Kidney tubule cell (primary cell): ENCODE results near the gene PPM1D.
A peak's percentile ranks its signal among the peaks of the same experiment; 100 is the strongest.
"Not testable (repeated sequence)": the region's sequence is repeated elsewhere in the genome, so short reads cannot be mapped to it uniquely, and the experiment has no call there.

ENCODE experiments used
- DNase-seq: peaks from one replicate; pipeline ENCODE4 v3.0.0-alpha.2; 2018; ENCODE audit warnings: low spot score

PPM1D gene

GRCh38 chr17:60668741-60669140, 68.7 kb downstream of the PPM1D start:
- not testable (repeated sequence) for DNase-seq

- DNase-seq = no peak
These were observed 71.5 kb downstream of the PPM1D start for GRCh38 chr17:60671482-60671881.

DNA sequence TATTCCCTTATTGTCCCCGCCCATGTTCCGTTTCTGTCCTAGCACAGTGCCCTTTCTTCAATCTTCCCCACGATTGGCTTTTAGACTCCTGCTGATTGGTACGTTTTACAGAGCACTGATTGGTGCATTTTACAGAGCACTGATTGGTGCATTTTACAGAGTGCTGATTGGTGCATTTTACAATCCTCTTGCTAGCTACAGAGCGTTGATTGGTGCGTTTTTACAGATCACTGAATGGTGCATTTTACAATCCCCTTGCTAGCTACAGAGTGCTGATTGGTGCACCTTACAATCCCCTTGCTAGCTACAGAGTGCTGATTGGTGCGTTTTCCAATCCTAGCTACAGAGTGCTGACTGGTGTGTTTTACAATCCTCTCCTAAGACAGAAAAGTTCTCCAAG, 74.6 kb downstream of the PPM1D start:
- DNase-seq = not testable (repeated sequence)

GRCh38 chr17:60675997-60676396, 76.0 kb downstream of the PPM1D start:
- no peak for DNase-seq

GRCh38 chr17:60676758-60677307, 76.8 kb downstream of the PPM1D start:
- no peak for DNase-seq

DNA sequence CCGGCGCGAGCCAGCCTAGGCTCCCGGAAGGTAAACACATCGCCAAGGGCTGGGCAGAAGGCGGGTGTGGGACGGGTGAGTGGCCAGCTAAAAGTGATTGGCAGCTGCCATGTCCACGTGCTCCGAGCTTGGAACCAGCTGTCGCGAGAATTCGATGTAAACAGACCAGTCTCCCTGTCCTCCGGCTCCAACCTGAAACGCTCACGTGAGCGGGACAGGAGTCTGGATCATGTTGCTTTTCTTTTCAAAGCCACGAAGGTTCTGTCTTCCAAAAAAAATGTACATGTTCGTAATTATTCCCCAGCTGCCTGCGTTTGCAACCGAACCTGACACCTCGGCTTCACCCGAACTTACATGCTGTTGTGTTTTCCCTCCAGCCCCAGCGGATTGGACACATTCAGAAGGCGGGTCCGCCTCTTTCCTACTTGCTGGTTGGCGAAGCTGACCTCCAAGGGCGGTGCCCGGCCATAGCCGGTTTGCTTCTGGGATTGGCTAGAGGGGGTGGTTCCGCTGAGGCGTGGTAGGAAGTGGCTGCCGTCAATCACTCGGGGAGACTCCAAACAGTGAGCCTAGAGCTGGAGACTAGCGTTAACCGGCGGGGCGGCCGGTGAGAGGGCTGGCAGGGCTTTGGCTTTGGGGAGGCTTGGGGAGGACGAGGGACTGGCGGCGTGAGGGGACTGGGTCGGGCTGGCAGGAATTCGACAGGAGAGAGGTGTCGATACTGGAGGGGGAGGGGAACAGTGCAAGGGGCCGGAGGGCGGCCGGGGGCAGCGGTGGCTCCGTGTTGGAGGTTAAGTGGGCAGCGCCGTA, 77.5 kb downstream of the PPM1D start, which contains the start of gene BCAS3:
Gene BCAS3 (plus strand): TSS at position 544 of the 810 bp plus-strand sequence.
- DNase-seq = peak; percentile 99

GRCh38 chr17:60678118-60678444, 78.1 kb downstream of the PPM1D start:
- DNase-seq = peak; percentile 8

GRCh38 chr17:60679287-60679686, 79.3 kb downstream of the PPM1D start:
- DNase-seq = no peak

GRCh38 chr17:60680754-60681153, 80.8 kb downstream of the PPM1D start:
- DNase-seq = no peak

DNA sequence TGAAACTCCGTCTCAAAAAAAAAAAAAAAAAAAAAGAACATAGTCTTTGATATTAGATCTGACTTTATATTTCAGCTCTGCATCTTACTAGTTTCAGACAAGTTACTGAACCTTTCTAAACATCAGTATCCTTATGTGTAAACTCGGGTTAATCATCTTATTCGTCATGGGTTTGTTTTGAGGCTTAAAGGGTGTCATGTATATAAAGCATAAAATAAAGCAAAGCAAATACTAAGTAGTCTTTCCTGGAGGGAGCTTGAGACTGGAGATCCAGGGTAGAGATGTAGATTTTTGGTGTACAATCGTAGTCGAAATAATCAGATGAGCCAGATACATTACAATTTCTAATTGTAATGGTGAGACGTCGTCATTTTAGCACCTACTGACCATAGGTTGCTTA, 85.4 kb downstream of the PPM1D start:
- no peak for DNase-seq

DNA sequence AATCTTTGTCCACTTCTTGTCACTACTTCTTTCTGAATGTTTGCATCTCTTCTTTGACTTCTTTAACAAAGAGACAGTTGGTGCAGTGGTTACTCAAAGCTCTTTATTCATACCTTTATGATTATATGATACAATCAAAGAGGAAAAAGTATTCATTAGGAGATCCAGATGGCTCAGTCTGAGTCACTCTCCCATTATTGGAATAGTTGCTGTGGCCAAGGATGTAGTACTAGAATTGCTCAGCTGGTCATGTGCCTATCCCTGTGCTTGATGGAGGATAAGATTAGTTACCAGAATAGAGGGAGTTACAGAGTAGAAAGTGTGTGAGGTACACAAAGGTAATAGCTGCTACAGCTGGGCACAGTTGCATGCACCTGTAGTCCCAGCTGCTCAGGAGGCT, 96.0 kb downstream of the PPM1D start:
- peak; percentile 9 for DNase-seq

GRCh38 chr17:60699090-60699489, 99.1 kb downstream of the PPM1D start:
- no peak for DNase-seq

DNA sequence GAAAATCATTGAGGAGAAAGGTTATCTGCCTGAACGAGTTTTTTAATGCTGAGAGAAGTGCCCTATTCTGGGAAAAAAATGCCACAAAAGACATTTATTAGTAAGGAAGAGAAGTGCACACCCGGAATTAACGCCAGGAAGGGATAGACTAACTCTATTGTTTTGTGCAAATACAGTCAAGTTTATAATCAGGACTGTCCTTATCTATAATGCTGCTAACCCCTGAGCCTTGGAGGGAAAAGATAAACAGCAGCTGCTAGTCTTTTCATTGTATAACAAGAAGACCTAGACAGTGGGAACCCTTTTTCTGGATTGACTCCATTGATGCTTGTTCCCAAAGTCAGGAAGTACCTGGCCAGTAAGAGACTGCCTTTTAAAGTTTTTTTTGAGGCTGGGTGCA, 104.2 kb downstream of the PPM1D start:
- no peak for DNase-seq

DNA sequence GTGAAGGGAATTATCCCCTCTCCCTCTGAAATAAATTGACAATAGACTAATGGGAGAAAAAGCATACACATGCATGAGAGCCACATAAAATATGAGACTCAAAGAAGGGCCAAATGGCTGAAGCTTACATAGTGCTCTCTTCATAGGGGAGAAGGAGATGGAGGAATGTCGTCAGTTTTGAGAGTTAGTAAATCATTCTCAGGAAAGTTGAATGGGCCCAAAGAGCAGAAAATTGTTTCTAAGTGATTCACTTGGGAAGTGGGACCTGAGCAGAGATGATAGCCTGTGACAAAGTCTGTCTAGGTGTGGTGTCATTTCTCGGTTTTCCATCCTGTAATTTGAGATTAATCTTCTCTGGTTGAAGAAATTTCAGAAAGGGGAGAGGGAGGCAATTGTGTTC, 112.7 kb downstream of the PPM1D start:
- DNase-seq = peak; percentile 92

DNA sequence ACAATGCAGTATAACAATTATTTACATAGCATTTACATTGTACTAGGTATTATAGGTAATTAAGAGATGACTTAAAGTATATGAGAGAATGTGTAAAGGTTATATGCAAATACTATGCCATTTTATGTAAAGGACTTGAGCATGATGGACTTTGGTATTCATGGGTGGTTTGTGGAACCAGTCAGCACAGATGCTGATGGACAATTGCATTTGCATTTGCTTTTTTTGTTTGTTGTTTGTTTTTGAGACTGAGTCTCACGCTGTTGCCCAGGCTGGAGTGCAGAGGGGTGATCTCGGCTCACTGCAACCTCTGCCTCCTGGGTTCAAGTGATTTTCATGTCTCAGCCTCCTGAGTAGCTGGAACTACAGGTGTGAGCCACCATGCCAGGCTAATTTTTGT, 113.6 kb downstream of the PPM1D start:
- DNase-seq = no peak
